Right hindlimb (tissue), 1 donor: ENCODE data around the gene COL5A1.

Experiments used
- DNase-seq: peaks from one replicate; pipeline ENCODE4 v3.0.0-alpha.2; 2018

COL5A1 gene

DNA sequence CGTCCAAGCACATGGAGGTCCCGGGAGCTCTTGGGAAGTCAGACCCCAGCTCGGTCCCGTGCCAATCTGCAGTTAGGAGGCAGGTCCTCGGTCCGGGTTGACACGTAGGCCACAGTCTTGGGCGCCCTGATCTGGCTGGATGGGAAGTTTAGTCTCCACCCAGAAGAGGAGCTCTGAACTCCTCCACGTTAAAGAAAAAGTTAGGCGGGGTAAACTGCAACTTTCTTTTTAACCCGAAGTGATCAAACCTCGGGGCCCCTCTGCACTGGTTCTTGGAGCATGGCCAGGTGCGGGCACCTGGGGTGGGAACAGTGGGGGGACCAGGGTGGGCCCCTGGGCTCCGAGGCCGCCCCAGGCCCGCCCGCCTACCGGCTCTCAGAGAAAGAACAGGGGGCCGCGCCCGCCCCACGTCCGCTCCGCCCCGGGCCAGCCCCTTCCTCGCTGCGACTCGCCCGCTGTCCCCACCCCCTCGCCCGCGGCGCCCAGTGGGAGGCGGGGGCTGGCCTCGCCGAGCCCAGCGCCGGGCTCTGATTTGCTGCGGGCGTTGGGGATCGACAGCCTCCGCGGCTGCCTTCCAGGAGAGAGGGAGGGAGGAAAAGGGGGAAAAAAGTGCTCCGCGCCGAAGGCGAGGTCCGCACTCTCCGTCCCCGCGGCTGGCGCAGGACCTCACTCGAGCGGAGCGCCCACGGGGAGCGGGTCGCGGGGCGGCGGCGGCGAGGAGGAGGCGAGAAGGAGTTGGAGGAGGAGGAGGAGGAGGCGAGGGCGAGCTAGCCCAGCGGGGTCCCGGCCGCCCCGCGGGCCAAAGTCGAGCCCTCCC lies at the start of gene COL5A1:
TSS of gene COL5A1 (plus strand) at position 631 of the 817 bp plus-strand sequence. CDS start 385 bp downstream, outside the sequence.
- DNase-seq = peak; percentile 98

- DNase-seq = peak; percentile 84
Observed at GRCh38 chr9:134592018-134592818, 49.4 kb upstream of the COL5A1 start.

DNA sequence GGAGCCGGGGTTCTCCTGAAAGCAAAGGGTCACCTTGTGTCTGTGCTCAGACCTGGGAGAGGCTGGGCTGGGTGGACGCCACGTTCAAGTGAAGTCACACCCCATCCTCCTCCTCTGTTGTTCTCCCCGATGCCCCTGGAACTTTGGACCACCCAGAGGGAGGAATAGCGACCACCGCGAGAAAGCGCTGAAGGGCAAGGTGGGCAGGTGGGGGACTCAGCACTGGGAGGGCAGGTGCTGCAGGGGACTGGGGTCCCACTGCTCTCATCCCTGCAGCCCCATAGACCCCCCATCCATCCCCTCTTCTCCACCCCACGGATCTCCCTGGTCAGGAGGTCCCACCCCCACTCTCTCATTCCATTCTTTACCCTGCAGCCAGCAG lies 48.8 kb upstream of the COL5A1 start:
- DNase-seq = no peak

DNA sequence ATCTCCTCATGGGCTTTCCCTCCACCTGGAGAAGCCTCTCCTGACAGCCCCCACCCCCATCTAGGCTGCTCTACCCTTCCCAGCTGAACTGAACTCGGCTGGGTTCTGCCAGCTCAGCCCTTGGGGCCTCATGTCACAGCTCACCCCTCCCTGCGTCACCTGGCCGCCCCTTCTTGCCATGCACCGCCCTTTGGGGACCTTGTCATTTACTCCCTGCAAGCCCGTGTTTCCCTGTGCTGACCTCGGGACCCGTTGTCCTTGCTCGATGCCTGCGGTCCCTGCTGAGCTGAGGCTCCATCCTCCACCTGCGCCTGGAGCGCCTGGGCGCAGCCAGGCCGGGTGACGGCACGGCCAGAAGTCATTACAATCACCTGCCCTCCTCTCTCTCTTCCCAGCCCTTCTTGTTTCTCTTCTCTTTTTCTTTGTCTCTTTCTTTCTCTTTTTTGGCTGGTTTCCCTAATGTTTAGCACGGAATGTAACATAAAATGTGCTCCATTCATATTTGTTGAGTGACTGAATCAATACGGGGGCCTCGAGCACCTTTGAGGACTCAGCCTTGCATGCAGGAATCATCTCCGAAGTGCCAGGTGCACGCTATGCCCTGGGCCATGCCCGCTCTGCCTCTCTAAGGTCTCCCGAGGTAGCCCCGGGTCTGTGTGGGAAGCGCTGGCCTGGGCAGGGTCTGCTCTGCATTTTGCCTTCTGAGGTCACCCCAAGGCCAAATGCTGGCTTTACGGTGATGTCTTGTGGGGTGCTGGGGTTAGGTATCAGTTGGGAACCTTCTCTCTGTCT lies 48.1 kb upstream of the COL5A1 start:
- DNase-seq = peak; percentile 25

- peak; percentile 21 for DNase-seq
Observed at GRCh38 chr9:134594078-134594941, 47.3 kb upstream of the COL5A1 start.

- no peak for DNase-seq
Observed at GRCh38 chr9:134595014-134595413, 46.6 kb upstream of the COL5A1 start.

DNA sequence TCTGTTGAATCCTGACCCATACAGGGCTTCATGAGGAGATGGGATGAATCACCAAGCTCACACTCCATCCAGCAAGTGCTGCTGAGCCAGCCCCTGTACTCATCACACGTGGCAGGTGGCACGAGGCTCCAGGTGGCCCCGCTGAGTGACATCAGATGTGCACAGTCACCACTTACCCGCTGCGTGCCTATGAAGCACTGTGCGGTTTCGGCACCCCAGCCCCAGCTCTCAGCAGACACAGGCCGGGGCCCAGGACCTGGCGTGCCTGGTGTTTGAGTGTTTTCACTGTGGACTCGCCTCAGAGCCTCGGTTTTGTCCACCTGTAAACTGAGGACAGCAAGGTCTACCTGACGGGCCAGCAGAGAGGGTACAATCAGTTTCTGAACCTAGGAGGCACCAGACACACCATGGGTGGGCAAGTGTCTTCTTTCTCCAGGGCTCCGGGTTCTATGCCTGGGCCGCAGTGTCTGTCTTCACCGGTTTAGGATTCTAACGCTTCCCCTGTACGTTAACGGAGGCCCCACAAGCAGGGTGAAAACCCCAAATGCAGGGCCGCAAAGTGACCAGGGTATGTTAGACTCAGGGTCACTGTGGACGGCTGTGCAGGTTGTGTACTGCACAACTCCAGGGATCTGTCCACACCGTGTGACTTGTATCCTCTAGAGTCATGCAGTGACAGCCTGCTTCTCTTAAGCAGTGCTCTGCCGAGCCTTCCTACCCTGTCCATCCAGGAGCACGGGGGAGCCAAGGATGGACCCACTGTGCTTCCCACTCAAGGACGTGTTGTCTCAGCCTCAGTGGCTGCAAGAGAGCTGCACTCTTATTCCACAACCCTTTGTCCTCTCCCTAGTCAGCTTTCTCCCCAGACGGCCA lies 44.3 kb upstream of the COL5A1 start:
- no peak for DNase-seq

GRCh38 chr9:134597957-134598883 lies 43.4 kb upstream of the COL5A1 start:
- peak; percentile 73 for DNase-seq

DNA sequence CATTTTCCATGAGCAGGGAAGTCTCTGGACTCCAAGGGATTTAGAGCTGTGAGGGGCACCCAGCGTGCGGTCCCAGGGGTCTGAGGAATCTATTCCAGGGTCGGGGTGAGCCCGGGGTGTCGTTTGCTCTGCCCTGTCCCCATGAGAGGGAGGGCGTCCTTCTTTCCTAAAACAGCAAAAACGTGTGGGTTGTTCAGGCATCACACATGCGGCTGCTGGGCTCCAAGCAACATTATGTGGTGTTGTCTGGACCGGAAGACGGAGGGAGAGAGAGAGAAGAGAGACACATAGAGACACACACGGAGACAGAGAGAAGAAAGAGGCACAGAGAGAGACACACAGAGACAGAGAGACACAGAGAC lies 42.7 kb upstream of the COL5A1 start:
- no peak for DNase-seq

- DNase-seq = no peak
Observed at GRCh38 chr9:134600371-134600770, 41.2 kb upstream of the COL5A1 start.

- no peak for DNase-seq
Observed at GRCh38 chr9:134600836-134601638, 40.6 kb upstream of the COL5A1 start.

DNA sequence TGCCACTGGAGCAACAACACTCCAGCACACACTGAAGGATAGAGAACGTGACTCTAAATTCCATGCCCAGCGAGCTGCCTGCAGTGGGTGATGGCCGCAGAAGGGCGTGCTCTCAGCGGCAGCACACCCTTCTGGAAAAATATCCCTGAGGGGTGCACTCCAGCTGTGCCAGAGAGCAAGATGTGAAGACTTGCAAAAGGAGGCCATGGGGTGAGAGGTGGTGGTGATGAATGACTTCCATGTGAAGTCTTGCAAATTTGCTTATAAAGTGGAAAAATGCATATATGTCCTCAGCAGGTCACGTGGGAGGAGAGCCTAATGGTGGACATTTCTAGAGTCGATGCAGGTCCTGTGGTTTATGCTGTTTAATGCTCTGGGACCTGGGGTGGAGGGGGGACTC lies 39.8 kb upstream of the COL5A1 start:
- DNase-seq = no peak

- DNase-seq = peak; percentile 89
Observed at GRCh38 chr9:134602547-134603362, 38.8 kb upstream of the COL5A1 start.

DNA sequence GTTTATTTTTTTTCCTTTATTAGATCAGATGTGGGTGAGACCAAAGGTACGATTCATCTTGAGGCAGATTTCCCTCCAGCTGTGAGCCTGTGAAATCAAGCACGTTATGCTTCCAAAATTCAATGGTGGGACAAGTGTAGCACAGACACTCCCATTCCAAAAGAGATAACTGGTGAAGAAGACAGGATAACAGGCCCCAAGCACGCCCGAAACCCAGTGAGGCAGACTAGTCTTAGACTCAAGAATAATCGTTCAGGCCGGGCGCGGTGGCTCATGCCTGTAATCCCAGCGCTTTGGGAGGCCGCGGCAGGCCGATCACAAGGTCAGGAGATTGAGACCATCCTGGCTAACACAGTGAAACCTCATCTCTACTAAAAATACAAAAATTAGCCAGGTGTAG lies 36.8 kb upstream of the COL5A1 start:
- DNase-seq = no peak

GRCh38 chr9:134605351-134605965 lies 36.1 kb upstream of the COL5A1 start:
- DNase-seq = no peak

DNA sequence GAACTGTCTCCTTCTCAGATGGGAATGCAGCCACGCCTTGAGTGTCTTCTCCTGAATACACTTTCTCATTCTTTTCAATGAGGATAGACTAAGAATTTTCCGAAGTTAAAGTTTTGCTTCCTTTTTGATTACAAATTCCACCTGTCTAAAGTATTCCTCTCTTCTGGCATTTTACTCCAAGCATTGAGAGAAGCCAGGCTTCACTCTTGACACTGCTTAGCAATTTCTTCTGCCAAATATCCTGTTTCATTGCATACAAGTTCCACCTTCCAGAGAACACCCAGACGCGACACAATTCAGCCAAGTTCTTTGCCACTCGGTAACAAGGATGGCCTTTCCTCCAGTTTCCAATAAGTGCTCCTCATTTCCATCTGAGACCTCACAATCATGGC lies 35.6 kb upstream of the COL5A1 start:
- no peak for DNase-seq

GRCh38 chr9:134606951-134607731 lies 34.5 kb upstream of the COL5A1 start:
- peak; percentile 33 for DNase-seq
